Osteoblast (primary cell): ENCODE data around the gene GXYLT1. TPM values are rescaled to one million over a fixed set of nuclear protein-coding genes. Genes with fewer than 3 reads are reported as not detected.

ENCODE experiments used
- DNase-seq: peaks from one replicate; pipeline ENCODE4 v3.0.0; 2011; ENCODE audit warnings: low spot score, mixed read lengths; ENCODE audit not compliant: insufficient read length; ENCODE audit errors: missing footprints
- H2AFZ ChIP-seq: 2 replicates; pipeline ENCODE4 v1.6.0; 2011; ENCODE audit warnings: mild to moderate bottlenecking, low read length
- H3K27ac ChIP-seq: 2 replicates; pipeline ENCODE4 v1.5.1; 2011; ENCODE audit warnings: mild to moderate bottlenecking, low read depth, low read length, moderate library complexity
- H3K27me3 ChIP-seq: 2 replicates; pipeline ENCODE4 v1.6.0; 2012; ENCODE audit warnings: mild to moderate bottlenecking, control low read depth, inconsistent platforms, low read length, moderate library complexity; ENCODE audit not compliant: insufficient read depth
- H3K36me3 ChIP-seq: 2 replicates; pipeline ENCODE4 v1.5.1; 2011; ENCODE audit warnings: mild to moderate bottlenecking, low read length, control low read depth, moderate library complexity; ENCODE audit not compliant: insufficient read depth
- H3K4me1 ChIP-seq: 2 replicates; pipeline ENCODE4 v1.5.1; 2011; ENCODE audit warnings: mild to moderate bottlenecking, low read length, control low read depth, moderate library complexity; ENCODE audit not compliant: insufficient read depth
- H3K4me2 ChIP-seq: 2 replicates; pipeline ENCODE4 v1.6.0; 2011; ENCODE audit warnings: mild to moderate bottlenecking, low read length; ENCODE audit not compliant: insufficient read depth
- H3K4me3 ChIP-seq: fragments of 200-600 bp; sonication (generic); 3 replicates; pipeline ENCODE4 v1.5.1; 2012; ENCODE audit warnings: mild to moderate bottlenecking, low read length, inconsistent platforms; ENCODE audit not compliant: insufficient read depth
- H3K79me2 ChIP-seq: 2 replicates; pipeline ENCODE4 v1.6.0; 2012; ENCODE audit warnings: mild to moderate bottlenecking, low read length, control low read depth, inconsistent platforms; ENCODE audit not compliant: insufficient read depth
- H3K9me3 ChIP-seq: 2 replicates; pipeline ENCODE4 v1.5.1; 2011; ENCODE audit warnings: low read depth, low read length, control low read depth
- H4K20me1 ChIP-seq: 2 replicates; pipeline ENCODE4 v1.6.0; 2012; ENCODE audit warnings: mild to moderate bottlenecking, low read length, control low read depth; ENCODE audit not compliant: insufficient read depth
- total RNA-seq: library from RNA; depleted of rRNA; stranded (reverse); fragments of >200 nt; gene quantifications from 2 replicates; pipeline ENCODE4 v1.2.3, GENCODE V29; 2012
- TF ChIP-seq, protein P1 (sequence below): IDR thresholded peaks from 2 replicates; pipeline ENCODE4 v1.5.1; 2011; ENCODE audit warnings: mild to moderate bottlenecking, low read depth, low read length, moderate library complexity; ENCODE audit errors: extremely low read depth

GXYLT1 gene
- total RNA-seq, 1 donor = 7.6 TPM

DNA sequence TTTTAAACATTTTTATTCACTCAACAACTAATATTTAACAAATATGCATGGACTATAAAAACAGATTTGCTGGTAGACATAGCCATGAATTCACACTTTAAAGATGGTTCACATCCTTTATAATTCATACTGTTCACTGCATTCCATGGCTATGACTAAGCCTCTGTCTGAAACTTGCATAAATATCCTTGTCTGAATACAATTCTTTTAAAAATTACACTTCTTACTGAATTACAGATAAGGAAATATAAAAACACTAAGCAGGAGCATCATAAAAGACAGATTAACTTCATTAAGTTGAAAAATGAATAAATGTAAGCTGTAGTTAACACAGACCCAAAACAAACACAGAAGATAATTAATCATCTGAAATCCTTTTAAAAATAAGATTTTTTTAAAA lies 53.8 kb downstream of the GXYLT1 start:
- H3K4me2 ChIP-seq = peak overlapping the region; percentile 10
- TF ChIP-seq, protein P1, sequence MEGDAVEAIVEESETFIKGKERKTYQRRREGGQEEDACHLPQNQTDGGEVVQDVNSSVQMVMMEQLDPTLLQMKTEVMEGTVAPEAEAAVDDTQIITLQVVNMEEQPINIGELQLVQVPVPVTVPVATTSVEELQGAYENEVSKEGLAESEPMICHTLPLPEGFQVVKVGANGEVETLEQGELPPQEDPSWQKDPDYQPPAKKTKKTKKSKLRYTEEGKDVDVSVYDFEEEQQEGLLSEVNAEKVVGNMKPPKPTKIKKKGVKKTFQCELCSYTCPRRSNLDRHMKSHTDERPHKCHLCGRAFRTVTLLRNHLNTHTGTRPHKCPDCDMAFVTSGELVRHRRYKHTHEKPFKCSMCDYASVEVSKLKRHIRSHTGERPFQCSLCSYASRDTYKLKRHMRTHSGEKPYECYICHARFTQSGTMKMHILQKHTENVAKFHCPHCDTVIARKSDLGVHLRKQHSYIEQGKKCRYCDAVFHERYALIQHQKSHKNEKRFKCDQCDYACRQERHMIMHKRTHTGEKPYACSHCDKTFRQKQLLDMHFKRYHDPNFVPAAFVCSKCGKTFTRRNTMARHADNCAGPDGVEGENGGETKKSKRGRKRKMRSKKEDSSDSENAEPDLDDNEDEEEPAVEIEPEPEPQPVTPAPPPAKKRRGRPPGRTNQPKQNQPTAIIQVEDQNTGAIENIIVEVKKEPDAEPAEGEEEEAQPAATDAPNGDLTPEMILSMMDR = no peak
- peak overlapping the region; percentile 46 for H3K27ac ChIP-seq
- H3K4me1 ChIP-seq = peaks cover 26% of the 10 kb centered on the region
- no peaks in the 10 kb centered on the region for H3K27me3 ChIP-seq
- H3K79me2 ChIP-seq = no peaks in the 10 kb centered on the region
- H3K4me3 ChIP-seq = no peak overlapping the region
- H3K36me3 ChIP-seq = peaks cover 3% of the 10 kb centered on the region
- DNase-seq = peak; percentile 27
- no peaks in the 10 kb centered on the region for H4K20me1 ChIP-seq
- H3K9me3 ChIP-seq = no peaks in the 10 kb centered on the region
- H2AFZ ChIP-seq = no peak overlapping the region

DNA sequence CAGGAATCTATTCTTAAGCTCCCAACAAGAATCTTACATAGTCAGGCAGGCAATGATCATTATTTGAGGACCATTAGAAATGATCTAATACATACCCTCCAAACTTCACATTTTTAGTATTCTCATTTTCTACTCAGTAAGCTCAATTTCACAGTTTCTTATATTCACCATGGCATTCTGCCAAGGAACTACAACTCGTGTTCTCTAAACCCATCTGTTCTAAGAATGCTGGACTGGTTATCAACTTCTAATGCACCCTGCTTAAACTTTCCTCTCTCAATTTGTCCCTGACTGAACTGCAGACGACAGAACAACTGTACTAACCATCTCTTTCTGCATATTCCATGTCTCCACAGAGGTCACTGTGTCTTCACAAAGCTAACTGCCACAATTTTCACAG lies 58.6 kb downstream of the GXYLT1 start:
- H3K4me2 ChIP-seq = no peak overlapping the region

DNA sequence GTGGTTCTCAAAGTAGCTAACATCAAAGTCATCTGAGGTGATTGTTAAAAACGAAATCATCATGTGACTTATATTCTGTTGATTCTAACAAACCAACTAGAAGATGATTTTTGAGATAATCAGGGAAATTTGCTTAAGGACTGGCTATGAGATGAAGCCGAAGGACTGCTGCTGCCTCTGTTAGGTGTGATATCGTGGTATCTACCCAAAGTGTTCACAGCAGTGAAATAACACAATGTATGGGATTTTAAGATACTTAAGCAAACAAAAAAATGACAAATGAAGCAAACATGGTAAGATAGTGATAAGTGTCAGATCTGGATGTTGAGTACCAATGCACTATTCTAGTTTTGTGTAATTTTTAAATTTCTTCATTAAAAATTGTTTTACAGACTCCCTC lies 59.1 kb downstream of the GXYLT1 start:
- Histone ChIP-seq H3K4me2 (no peak overlapping the region), H2AFZ (no peak overlapping the region), H3K79me2 (no peaks in the 10 kb centered on the region), H3K27ac (no peak overlapping the region), H3K27me3 (no peaks in the 10 kb centered on the region), H3K4me1 (peaks cover 6% of the 10 kb centered on the region), H4K20me1 (no peaks in the 10 kb centered on the region), H3K36me3 (peaks cover 3% of the 10 kb centered on the region), H3K4me3 (no peak overlapping the region), H3K9me3 (no peaks in the 10 kb centered on the region)
- no peak for DNase-seq
- TF ChIP-seq, protein P1 = no peak

More for the DNA sequence above, 58.6 kb downstream of the GXYLT1 start:
- Histone ChIP-seq H3K4me3 (no peak overlapping the region), H2AFZ (no peak overlapping the region), H3K27ac (no peak overlapping the region), H3K27me3 (no peaks in the 10 kb centered on the region), H3K36me3 (peaks cover 3% of the 10 kb centered on the region), H3K79me2 (no peaks in the 10 kb centered on the region), H4K20me1 (no peaks in the 10 kb centered on the region), H3K9me3 (no peaks in the 10 kb centered on the region), H3K4me1 (peaks cover 10% of the 10 kb centered on the region)
- TF ChIP-seq, protein P1 = no peak
- no peak for DNase-seq

DNA sequence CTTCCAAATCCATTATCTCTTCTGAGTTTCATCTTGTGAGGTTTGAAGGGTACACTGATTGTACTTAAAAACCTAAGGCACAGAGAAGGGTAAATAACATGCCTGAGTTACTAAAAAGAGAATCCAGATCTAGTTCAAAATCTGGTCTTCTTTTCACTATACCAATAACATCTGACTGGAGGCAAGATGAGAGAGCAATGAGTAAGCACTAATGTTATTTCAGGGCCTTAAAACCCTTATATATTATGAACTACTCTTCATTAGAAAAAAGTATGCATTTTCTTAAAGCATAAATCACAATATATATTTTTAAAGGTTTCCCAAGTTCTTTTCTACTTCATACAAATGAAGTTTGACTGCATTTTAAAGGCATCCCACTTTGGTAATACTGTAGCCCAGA lies 60.2 kb downstream of the GXYLT1 start:
- no peaks in the 10 kb centered on the region for H3K4me1 ChIP-seq
- no peak overlapping the region for H2AFZ ChIP-seq
- no peak overlapping the region for H3K4me2 ChIP-seq
- no peaks in the 10 kb centered on the region for H3K9me3 ChIP-seq
- no peaks in the 10 kb centered on the region for H3K79me2 ChIP-seq
- DNase-seq = peak; percentile 66
- TF ChIP-seq, protein P1 = no peak
- no peaks in the 10 kb centered on the region for H3K27me3 ChIP-seq
- H3K27ac ChIP-seq = no peak overlapping the region
- H3K36me3 ChIP-seq = no peaks in the 10 kb centered on the region
- H4K20me1 ChIP-seq = no peaks in the 10 kb centered on the region
- H3K4me3 ChIP-seq = no peak overlapping the region
